ENCODE data around the gene EPS8L2. TPM values are rescaled to one million over a fixed set of nuclear protein-coding genes. Genes with fewer than 3 reads are reported as not detected.

Gene EPS8L2
- total RNA-seq: 2.7 and 2.9 TPM in 2 replicates

GRCh38 chr11:705646-706438 is at the start of gene EPS8L2:
EPS8L2 (plus strand) TSS chr11:706231; CDS start chr11:709408, 3,177 bp downstream.

GRCh38 chr11:694563-695287 is 11.3 kb upstream of the EPS8L2 start, which contains the start of gene DEAF1:
DEAF1 (minus strand) TSS chr11:695222; CDS start chr11:695047, 175 bp downstream.

GRCh38 chr11:695538-696248 is 10.3 kb upstream of the EPS8L2 start, which contains the start of gene TMEM80:
TMEM80 (plus strand) TSS chr11:695816; CDS start chr11:695828, 12 bp downstream.

GRCh38 chr11:747158-748006 is 41.4 kb downstream of the EPS8L2 start, which contains the start of gene TALDO1:
TALDO1 (plus strand) TSS chr11:747464; CDS start chr11:747482, 18 bp downstream.

Other genes with a start within 250 kb of the EPS8L2 start
- gene RNH1, start 199.0 kb upstream of the EPS8L2 start, total RNA-seq: 127 and 179 TPM in 2 replicates
- gene HRAS, start 170.7 kb upstream of the EPS8L2 start, total RNA-seq: 50.8 and 71.9 TPM in 2 replicates
- 0.36 and 0.40 TPM in 2 replicates for gene LRRC56, start 168.7 kb upstream of the EPS8L2 start, total RNA-seq
- gene LMNTD2, start 145.5 kb upstream of the EPS8L2 start, total RNA-seq: 0.53 and 0.57 TPM in 2 replicates
- gene RASSF7, start 145.3 kb upstream of the EPS8L2 start, total RNA-seq: 8.4 and 10.7 TPM in 2 replicates
- gene PHRF1, start 129.8 kb upstream of the EPS8L2 start, total RNA-seq: 34.2 and 37.8 TPM in 2 replicates
- gene IRF7, start 90.3 kb upstream of the EPS8L2 start, total RNA-seq: 7.1 and 9.7 TPM in 2 replicates
- not detected in 2 replicates for gene CDHR5, start 81.3 kb upstream of the EPS8L2 start, total RNA-seq
- not detected in 2 replicates for gene SCT, start 79.0 kb upstream of the EPS8L2 start, total RNA-seq
- not detected in 2 replicates for gene DRD4, start 69.0 kb upstream of the EPS8L2 start, total RNA-seq
- gene DEAF1, start 11.0 kb upstream of the EPS8L2 start, total RNA-seq: 41.0 and 42.6 TPM in 2 replicates
- gene TMEM80, start 10.4 kb upstream of the EPS8L2 start, total RNA-seq: 10.8 and 13.1 TPM in 2 replicates
- 243 and 266 TPM in 2 replicates for gene TALDO1, start 41.2 kb downstream of the EPS8L2 start, total RNA-seq
- 38.7 and 52.0 TPM in 2 replicates for gene GATD1, start 71.3 kb downstream of the EPS8L2 start, total RNA-seq
- 0.53 and 1.4 TPM in 2 replicates for gene CEND1, start 83.9 kb downstream of the EPS8L2 start, total RNA-seq
- gene SLC25A22, start 92.0 kb downstream of the EPS8L2 start, total RNA-seq: 11.6 and 13.6 TPM in 2 replicates
- 11.1 and 11.3 TPM in 2 replicates for gene PIDD1, start 99.0 kb downstream of the EPS8L2 start, total RNA-seq
- gene RPLP2, start 103.7 kb downstream of the EPS8L2 start, total RNA-seq: 212 and 248 TPM in 2 replicates
- gene PNPLA2, start 112.7 kb downstream of the EPS8L2 start, total RNA-seq: 27.0 and 34.1 TPM in 2 replicates
- 4.1 and 5.6 TPM in 2 replicates for gene CRACR2B, start 121.7 kb downstream of the EPS8L2 start, total RNA-seq
- gene CD151, start 126.7 kb downstream of the EPS8L2 start, total RNA-seq: 285 and 314 TPM in 2 replicates
- gene POLR2L, start 136.3 kb downstream of the EPS8L2 start, total RNA-seq: 99.7 and 114 TPM in 2 replicates
- gene TSPAN4, start 136.6 kb downstream of the EPS8L2 start, total RNA-seq: 84.0 and 93.8 TPM in 2 replicates
- 38.3 and 45.3 TPM in 2 replicates for gene CHID1, start 204.6 kb downstream of the EPS8L2 start, total RNA-seq
- gene AP2A2, start 219.6 kb downstream of the EPS8L2 start, total RNA-seq: 81.3 and 86.6 TPM in 2 replicates